ENCODE measurements around the gene RASGEF1B. TPM values are rescaled to one million over a fixed set of nuclear protein-coding genes. Genes with fewer than 3 reads are reported as not detected.

The RASGEF1B gene
- total and polyA plus RNA-seq, 2 donors (not counting 3 experiments of a cell fraction or from before 2014, with no cell fraction given): not detected

DNA sequence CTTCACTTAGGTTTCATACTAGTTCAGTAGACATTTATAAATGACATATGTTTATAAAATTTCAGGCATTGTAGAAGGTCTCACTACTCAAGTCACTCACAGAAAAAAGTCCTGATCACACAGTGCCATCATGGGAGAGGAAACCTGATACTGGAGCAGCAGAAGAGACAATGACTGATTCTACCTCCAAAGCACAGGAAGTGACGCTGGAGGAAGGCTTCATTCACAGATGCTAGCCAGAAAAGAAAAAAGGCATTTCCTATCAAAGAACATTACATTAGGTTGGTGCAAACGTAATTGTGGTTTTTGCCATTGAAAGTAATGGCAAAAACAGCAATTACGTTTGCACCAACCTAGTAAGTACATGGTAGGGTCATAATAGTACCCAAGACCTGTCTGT lies 79.5 kb downstream of the RASGEF1B start:
- Histone ChIP-seq H3K27me3 (ENCODE audit: control insufficient read depth in 2 of 2, insufficient read depth in 2 of 2, low read length in 2 of 2) (no peaks in the 10 kb centered on the region), H3K4me1 (ENCODE audit: control insufficient read depth, extremely low read depth, insufficient read depth, low read length) (no peaks in the 10 kb centered on the region), H3K4me2 (ENCODE audit: insufficient read depth, low read length) (no peak overlapping the region), H3K4me3 (replicated peaks in 1 of 3; ENCODE audit: insufficient read depth in 1 of 3, low read depth in 1 of 3, low read length in 3 of 3) (no peak overlapping the region), H3K27ac (ENCODE audit: insufficient read depth, low read depth, low read length) (no peak overlapping the region), H3K9ac (replicated peaks; ENCODE audit: extremely low read depth, insufficient read depth, low read length) (no peak overlapping the region), H3K36me3 (ENCODE audit: control insufficient read depth in 2 of 2, extremely low read depth in 1 of 2, insufficient read depth in 2 of 2, low read length in 2 of 2) (no peaks in the 10 kb centered on the region), H3K79me2 (ENCODE audit: control insufficient read depth, insufficient read depth, low read length) (no peaks in the 10 kb centered on the region), H2AFZ (ENCODE audit: low read depth, low read length) (no peak overlapping the region), H3K9me3 (replicated peaks; ENCODE audit: control insufficient read depth, insufficient read depth, low read length) (no peaks in the 10 kb centered on the region), H3K9me1 (replicated peaks; ENCODE audit: control insufficient read depth, extremely low read depth, insufficient read depth, low read length) (no peaks in the 10 kb centered on the region), H4K20me1 (replicated peaks; ENCODE audit: control insufficient read depth, extremely low read depth, insufficient read depth, low read length) (no peaks in the 10 kb centered on the region)
- DNase-seq (ENCODE audit: low read depth, low spot score) (no peak), FAIRE-seq (no peak)
- TF ChIP-seq MAX (IDR thresholded peaks at IDR 0.05; ENCODE audit: insufficient read depth, insufficient read length) (no peak), MYC (IDR thresholded peaks at IDR 0.05; ENCODE audit: low read depth, low read length) (no peak), EZH2 (IDR thresholded peaks at IDR 0.05; ENCODE audit: borderline replicate concordance, low read depth, low read length, severe bottlenecking) (no peak), GATA2 (IDR thresholded peaks at IDR 0.05; ENCODE audit: insufficient read depth, insufficient read length, low read depth, low read length) (no peak), JUN (IDR thresholded peaks at IDR 0.05; ENCODE audit: borderline replicate concordance, insufficient read depth, insufficient read length, low read depth) (no peak), FOS (IDR thresholded peaks at IDR 0.05; ENCODE audit: borderline replicate concordance, insufficient read depth, low read length) (no peak), POLR2AphosphoS5 (IDR thresholded peaks at IDR 0.05; ENCODE audit: insufficient read depth, low read depth, low read length) (no peak), POLR2A (IDR thresholded peaks at IDR 0.05; ENCODE audit: low read depth, low read length) (no peak)
- TF ChIP-seq, protein P1, sequence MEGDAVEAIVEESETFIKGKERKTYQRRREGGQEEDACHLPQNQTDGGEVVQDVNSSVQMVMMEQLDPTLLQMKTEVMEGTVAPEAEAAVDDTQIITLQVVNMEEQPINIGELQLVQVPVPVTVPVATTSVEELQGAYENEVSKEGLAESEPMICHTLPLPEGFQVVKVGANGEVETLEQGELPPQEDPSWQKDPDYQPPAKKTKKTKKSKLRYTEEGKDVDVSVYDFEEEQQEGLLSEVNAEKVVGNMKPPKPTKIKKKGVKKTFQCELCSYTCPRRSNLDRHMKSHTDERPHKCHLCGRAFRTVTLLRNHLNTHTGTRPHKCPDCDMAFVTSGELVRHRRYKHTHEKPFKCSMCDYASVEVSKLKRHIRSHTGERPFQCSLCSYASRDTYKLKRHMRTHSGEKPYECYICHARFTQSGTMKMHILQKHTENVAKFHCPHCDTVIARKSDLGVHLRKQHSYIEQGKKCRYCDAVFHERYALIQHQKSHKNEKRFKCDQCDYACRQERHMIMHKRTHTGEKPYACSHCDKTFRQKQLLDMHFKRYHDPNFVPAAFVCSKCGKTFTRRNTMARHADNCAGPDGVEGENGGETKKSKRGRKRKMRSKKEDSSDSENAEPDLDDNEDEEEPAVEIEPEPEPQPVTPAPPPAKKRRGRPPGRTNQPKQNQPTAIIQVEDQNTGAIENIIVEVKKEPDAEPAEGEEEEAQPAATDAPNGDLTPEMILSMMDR (IDR thresholded peaks at IDR 0.05; ENCODE audit: extremely low read depth in 1 of 2, insufficient read depth in 1 of 2, low read depth in 1 of 2, low read length in 2 of 2): no peak
- BruUV-seq (replicated peaks): no TSS peak
- ChIA-PET POLR2A (no interaction called here), CTCF (no interaction called here)
- dilution Hi-C loops (cut with MboI; ENCODE audit: extremely low pct_ligation_motif_present, low sequenced_read_pairs) (no loop called here), intact Hi-C loops (cut with micrococcal nuclease) (no loop called here)

All from endothelial cell of umbilical vein (primary cell).